ENCODE data around the gene TGFBR3. TPM values are rescaled to one million over a fixed set of nuclear protein-coding genes. Genes with fewer than 3 reads are reported as not detected.

The TGFBR3 gene
- total and polyA plus RNA-seq, 2 of the 4 experiments (the other 2 are of a cell fraction): 3.0 to 11.3 TPM

- Histone ChIP-seq H3K4me3 (ENCODE audit: insufficient read depth, low read depth, low read length) (no peak overlapping the region), H4K20me1 (ENCODE audit: insufficient read depth, low read length) (no peaks in the 10 kb centered on the region), H3K27ac (ENCODE audit: insufficient read depth, low read length) (peak overlapping the region; percentile 71; the same call in 1 of the 2 replicates), H3K4me1 (ENCODE audit: control insufficient read depth, insufficient read depth, low read length) (peaks cover 14% of the 10 kb centered on the region), H2AK9ac (replicated peaks; ENCODE audit: low read depth, low read length, poor library complexity) (no peak overlapping the region), H2BK20ac (ENCODE audit: low read depth, low read length) (no peak overlapping the region), H4K91ac (ENCODE audit: insufficient read depth, low read depth, low read length) (no peak overlapping the region), H3K9me3 (ENCODE audit: control insufficient read depth, insufficient read depth, low read length) (no peaks in the 10 kb centered on the region), H3K9ac (ENCODE audit: low read depth, low read length) (peak overlapping the region; percentile 57; the same call in 1 of the 2 replicates), H3K27me3 (ENCODE audit: control insufficient read depth, insufficient read depth, low read length) (no peaks in the 10 kb centered on the region), H2BK120ac (ENCODE audit: low read depth, low read length) (no peak overlapping the region), H2AFZ (replicated peaks; ENCODE audit: low read length, poor library complexity) (no peak overlapping the region), H3K18ac (ENCODE audit: low read depth, low read length) (no peak overlapping the region), H3K9me1 (ENCODE audit: insufficient read depth, low read length) (peaks cover 7% of the 10 kb centered on the region; the same call in 1 of the 2 replicates), H2BK5ac (ENCODE audit: low read depth, low read length, poor library complexity, severe bottlenecking) (no peak overlapping the region), H2BK15ac (ENCODE audit: low read depth, low read length) (peak overlapping the region; percentile 43; the same call in 1 of the 3 replicates), H3K56ac (ENCODE audit: extremely low read depth, insufficient read depth, low read length) (no peak overlapping the region), H2AK5ac (ENCODE audit: low read depth, low read length) (peak overlapping the region; percentile 63; the same call in 1 of the 2 replicates), H3K23ac (ENCODE audit: low read depth, low read length) (no peak overlapping the region), H3K36me3 (ENCODE audit: control insufficient read depth, insufficient read depth, low read length) (no peaks in the 10 kb centered on the region), H3K14ac (replicated peaks; ENCODE audit: low read depth, low read length) (no peak overlapping the region), H3K79me1 (ENCODE audit: low read depth in 1 of 2, low read length in 2 of 2) (peaks cover 3 to 13% of the 10 kb centered on the region in 2 experiments; a peak in 2 of 4 replicates), H4K8ac (ENCODE audit: low read depth in 2 of 2, low read length in 2 of 2) (peak overlapping the region; percentile 11 to 88; a peak in 3 of 4 replicates), H3K4ac (ENCODE audit: low read depth, low read length) (no peak overlapping the region; the same call in 1 of the 2 replicates), H3K4me2 (ENCODE audit: low read depth, low read length) (peak overlapping the region; percentile 95; the same call in 1 of the 2 replicates), H4K5ac (ENCODE audit: low read depth, low read length) (no peak overlapping the region; the same call in 1 of the 2 replicates)
- intact Hi-C loops (cut with micrococcal nuclease) (loop anchor here (2.0 kb wide), 1 partner anchor 32 kb away; no protein-coding TSS in a partner anchor), dilution Hi-C loops (cut with HindIII; ENCODE audit: low sequenced_read_pairs, unreplicated experiment) (no loop called here), in situ Hi-C loops (cut with MboI; ENCODE audit: low sequenced_read_pairs) (no loop called here)
- no TSS peak for BruUV-seq (replicated peaks)
- ChIA-PET CTCF (interaction anchor here (1.1 to 1.3 kb wide), 2 partner anchors 20 to 23 kb away, joined by 3 to 4 read pairs; no protein-coding TSS in a partner anchor), POLR2A (ENCODE audit: unreplicated experiment) (no interaction called here)
- TF ChIP-seq CTCF (conservative IDR thresholded peaks at IDR 0.05; ENCODE audit: low read depth, low read length) (no peak), MXI1 (IDR thresholded peaks at IDR 0.05; ENCODE audit: borderline replicate concordance, low read depth, low read length) (no peak), NFE2L2 (IDR thresholded peaks at IDR 0.05; ENCODE audit: low read depth, low read length) (no peak), RFX5 (IDR thresholded peaks at IDR 0.05; ENCODE audit: low read depth, low read length) (no peak)
- TF ChIP-seq, protein P1, sequence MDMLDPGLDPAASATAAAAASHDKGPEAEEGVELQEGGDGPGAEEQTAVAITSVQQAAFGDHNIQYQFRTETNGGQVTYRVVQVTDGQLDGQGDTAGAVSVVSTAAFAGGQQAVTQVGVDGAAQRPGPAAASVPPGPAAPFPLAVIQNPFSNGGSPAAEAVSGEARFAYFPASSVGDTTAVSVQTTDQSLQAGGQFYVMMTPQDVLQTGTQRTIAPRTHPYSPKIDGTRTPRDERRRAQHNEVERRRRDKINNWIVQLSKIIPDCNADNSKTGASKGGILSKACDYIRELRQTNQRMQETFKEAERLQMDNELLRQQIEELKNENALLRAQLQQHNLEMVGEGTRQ (IDR thresholded peaks at IDR 0.05; ENCODE audit: low read depth, low read length): no peak
- DNase-seq (no peak), ATAC-seq (ENCODE audit: low read depth) (no peak)
- no CpG with 5 or more reads among the region's 1 CpG for WGBS, 2 experiments (ENCODE audit: extremely low coverage in 2 of 2, insufficient read length in 1 of 2)
Observed at GRCh38 chr1:91850708-91851107, 35.2 kb downstream of the TGFBR3 start.
